HG03354 (cell line): ENCODE data around the gene CTDNEP1.

Experiments used
- ATAC-seq: cut with Tn5 transposase; IDR thresholded peaks from one replicate; pipeline ENCODE4 v1.9.1; 2021; ENCODE audit warnings: mild to moderate bottlenecking; ENCODE audit not compliant: unreplicated experiment, poor library complexity, severe bottlenecking

Gene CTDNEP1

DNA sequence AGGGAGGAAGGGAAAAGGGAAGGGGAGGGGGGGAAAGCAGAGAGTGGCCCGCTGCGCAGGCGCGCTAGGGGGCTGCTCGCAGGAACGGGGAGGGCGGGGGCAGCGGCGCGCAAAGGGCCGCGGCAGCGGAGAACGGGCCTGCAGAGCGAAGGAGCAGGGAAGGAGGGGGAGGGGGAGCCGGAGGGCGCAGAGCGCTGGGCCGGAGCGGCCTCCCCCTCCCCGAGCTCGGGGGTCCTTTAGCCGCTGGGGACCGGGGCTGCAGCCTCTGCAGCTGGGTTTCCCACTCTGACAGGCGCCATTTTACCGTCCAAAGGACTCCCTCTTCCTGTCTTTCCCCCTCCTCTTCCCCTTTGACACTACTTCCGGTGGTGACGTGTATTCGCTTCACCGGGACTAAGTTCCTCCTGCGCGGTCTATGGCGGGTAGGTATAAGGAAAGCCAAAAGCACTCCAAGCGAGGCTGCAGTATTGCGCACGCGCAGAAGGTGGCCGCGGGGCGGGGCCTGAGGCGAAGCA, at the start of gene CTDNEP1:
TSS of gene CTDNEP1 (minus strand) at position 74 of the 515 bp plus-strand sequence. CDS start 438 bp downstream, outside the sequence.
- ATAC-seq = peak; percentile 88

DNA sequence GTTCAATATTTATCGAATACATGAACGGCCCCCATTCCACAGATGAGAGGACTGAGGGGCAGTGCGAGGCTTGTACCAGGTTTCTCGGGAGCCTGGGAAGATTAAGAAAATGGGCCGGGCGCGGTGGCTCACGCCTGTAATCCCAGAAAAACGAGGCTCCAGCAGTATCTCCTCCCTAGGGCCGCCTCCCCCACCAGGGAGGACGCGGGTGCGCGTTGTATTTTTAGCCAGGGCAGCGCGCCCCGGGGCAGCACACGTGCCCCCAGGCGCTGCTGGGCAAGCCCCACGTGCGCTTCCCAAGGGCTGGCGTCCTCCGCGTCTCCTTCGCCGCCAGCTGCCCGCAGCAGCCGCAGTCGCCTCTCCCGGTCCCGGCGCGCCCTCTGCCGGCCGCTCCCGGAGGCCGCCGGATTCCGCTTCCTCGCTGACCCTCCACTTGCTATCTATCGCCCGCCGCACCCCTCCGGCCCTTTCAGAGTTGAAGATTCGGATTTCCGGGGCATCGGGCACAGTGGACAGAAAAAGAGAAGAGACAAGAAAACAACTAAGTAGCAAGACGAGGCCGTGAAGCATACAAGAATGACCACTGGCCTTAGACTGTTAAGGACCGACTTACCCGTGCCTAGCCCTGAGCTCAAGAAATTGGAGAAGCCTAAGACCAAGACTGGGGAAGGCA, 44.8 kb upstream of the CTDNEP1 start:
- no peak for ATAC-seq

DNA sequence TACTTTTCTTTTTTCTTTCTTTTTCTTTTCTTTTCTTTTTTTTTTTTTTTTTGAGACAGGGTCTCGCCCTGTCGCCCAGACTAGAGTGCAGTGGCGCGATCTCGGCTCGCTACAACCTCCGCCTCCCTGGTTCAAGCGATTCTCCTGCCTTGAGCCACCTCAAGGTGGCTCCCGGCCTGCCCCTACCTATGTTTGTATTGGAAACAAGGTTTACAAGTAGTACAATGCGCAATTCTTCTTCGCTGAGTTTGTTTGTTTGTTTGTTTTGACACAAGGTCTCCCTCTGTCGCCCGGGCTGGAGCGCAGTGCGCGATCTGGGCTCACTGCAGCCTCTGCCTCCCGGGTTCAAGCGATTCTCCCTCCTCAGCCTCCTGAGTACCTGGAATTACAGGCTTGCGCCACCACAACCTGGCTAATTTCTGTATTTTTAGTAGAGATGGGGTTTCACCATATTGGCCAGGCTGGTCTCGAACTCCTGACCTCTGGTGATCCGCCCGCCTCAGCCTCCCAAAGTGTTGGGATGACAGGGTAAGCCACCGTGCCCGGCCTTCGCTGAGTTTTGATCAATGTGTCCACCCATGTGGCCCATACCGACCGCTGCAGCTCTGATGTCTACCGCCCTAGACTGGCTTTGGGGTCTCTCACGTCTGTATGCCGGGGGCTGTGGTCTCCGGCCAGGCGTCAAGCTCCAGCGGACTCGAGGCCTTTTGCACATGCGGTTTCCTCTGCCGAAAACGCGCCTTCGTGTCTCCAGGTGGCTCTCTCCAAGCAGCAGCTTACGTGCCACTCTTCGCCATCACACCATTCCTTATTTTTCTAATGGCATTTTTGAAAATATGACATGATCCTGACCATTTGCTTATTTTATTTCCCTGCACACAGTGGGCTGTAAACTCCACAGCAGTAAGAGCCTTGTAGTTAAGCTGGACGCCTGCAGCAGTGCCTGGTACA, 44.0 kb upstream of the CTDNEP1 start:
- no peak for ATAC-seq

DNA sequence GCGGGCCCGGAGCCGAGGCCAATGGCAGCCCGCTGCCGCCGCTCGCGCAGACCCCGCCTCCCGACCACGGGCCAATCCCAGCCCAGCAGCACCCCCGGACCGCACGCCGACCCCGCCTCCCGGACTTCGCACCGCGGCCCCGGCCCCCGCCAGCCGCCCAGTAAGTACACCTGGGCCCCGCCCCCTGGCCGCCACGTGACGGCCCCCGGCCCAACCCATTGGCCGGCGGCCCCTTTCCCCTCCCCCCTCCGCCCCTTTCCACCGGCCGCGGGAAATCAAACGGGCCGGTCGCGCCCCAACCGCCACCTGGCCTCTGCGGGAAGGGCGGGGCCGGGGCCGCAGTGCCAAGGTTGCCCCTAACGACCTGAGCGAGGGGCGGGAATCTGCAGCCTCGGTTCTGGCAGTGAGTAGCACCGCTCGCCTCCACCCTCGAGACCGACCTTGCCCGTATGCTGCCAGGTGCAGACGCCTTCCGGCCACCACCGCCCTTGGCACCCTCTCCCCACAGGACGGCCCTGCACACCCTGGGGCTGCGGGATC, 43.1 kb upstream of the CTDNEP1 start, which contains the start of gene YBX2:
TSS of gene YBX2 (minus strand) at position 26 of the 540 bp plus-strand sequence. CDS start 139 bp downstream, outside the sequence.
- ATAC-seq = no peak

DNA sequence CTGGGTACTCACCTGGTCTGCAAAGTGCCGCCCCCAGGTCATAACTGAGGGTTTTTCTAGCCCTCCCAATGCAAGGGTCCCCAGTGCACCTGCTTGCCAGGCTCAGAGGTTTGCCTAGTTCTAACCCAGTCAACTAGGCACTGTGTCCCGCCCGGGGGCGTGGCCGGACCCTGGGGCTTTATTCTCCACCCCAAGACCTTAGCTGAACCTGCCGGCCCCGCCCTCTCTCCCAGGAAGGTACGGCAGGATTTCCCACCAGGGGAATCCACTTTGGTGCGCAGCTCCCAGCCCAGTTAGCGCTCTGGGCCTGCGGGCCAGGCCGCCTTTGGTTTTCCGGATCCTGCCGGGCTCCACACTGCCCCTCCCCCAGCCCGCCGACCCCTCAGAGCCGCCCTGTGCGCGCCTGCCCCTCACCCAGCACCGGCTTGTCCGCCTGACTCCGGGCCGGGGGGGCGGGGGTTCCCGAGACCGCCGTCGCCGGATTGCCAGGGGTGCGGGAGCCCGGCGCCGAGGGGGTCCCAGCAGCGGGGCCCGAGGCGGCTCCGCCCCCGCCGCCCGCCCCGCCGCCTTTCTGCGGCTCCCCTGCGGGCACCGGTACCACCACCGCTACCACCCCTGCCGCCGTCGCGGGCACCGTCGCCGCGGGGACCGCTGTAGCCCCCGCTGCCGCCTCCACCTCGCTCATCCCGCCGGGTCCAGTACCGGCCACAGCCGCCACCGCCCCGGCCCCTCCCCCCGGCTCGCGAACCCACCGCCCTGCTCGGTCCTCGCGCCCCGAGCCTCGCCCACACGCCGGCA, 42.5 kb upstream of the CTDNEP1 start:
- no peak for ATAC-seq

DNA sequence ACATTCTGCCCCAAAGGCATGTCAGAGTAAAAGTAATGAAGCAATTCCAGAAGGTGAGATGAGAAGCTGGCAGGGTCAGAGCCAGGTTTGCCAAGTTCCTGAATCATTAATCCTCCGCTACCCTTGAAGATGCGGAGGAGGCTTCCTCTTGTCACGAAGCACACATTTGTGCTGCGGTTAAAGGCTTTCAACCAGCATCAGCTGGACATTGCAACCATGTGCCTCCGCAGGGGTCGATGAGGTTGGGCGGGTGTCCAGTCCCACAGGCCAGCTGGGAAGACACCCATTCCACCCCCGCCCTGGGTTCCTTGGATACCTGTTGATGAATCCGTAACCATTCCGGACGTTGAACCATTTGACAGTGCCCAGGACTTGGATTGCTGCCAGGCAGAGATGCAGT, 41.6 kb upstream of the CTDNEP1 start:
- no peak for ATAC-seq

DNA sequence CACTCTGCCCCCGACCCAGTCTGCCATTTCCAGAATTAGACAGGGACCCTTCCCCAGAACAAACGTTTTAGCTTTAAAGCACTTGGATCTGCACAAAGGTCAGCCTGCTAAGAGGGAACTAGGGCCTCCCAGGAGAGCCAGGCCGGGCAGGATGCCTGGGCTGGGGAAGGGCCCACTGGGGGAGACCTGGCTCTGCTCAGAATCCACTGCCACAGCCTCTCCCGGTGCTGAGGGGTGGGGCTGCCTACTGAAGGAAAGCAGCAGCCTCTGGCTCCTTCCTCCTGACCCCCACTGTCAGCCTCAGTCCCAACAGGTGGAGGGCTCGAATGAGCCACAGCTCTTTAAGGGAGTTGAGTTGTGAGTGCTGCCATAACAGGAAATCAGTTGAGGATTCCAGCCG, 41.2 kb upstream of the CTDNEP1 start:
- no peak for ATAC-seq

DNA sequence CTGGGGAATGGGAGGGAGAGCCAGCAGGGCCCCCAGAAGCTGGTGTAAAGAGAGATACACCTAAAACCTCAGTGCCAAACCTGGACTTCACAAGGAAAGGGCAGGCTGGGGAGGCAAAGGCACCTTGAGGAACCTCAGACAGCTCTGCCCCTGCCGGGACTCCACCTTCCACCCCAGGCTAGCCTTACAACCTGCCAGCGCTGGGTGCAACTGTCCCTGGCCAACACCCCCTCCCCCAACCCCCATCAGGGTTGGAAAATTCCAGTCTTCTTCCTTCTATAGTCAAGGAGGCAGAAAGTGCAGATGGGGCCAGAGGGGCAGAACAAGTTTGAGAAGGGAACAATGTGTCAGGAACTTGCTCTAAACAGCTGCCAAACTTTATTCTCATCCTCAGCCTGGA, 40.7 kb upstream of the CTDNEP1 start:
- ATAC-seq = no peak

DNA sequence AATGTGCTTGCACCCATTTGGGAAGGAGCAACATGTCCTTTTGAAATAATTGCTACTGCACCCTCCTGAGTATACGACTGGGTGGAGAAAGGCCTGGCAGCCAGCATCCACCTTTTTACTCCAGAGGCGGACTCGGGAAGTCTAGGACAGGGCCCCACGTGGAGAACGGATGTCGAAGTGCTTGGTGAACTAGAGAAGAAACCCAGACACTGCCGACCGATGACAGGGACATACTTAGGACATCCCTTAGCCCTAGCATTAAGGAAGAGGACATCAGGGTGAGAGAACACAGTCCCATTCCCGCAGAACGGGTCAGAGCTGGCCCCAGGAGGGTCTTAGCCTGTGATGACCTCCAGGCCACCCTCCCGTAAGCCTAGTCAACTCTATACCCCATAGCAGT, 39.2 kb upstream of the CTDNEP1 start:
- no peak for ATAC-seq

DNA sequence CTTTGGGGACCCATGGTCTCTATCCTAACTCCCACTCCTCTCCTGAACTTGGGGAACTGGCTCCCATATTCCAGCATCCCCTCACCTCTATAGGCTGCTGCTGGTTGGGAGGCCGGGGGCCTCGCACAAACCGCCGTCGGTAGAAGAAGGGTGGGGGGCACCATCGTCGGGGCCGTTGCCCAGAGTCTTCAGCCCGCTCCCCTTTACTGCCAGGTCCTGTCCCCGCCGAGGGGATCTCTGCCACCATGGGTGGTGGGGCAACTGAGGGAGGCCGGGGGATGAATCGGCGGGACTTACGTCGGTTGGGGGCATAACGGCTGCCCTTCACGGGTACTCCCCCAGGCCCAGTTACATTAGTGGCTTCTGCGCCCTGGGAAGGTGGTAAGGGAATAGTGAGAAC, 38.6 kb upstream of the CTDNEP1 start:
- ATAC-seq = no peak

DNA sequence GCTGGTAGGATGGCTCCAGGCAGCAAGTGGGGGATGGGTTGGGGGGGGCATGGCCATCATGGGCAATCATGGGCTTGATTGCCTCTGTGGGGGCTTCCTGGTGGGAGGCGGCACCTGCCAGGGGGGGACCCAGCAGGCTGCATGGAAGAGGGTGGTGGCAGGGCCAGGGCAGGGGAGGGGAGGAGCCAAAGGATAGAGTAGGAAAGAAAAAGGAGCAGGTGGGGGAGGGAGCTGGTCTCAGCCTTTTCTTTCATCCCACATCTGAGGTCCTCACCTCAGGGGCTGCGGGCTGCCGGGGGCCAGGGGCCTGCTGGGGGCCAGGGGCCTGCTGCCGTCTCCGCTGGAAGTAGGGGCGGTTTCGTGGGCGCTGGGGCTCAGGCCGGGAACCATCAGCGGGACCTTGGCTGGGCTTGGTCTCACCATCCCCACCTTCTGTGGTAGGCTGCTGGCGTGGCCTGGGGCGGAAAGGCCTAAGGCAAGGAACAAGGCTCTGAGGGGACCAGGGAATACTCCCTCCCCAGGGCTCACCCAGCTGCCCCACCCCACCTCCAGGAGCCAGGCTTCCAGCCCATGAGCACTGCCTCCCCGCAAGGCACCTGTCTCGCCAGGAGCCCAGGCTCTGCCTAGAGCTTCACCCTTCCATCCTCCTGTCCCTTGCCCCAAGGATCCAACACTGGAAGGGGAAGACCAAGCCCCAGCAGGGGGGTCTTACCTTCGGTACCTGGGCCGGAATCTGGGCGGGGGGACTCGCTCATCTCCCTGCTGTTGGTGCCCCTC, 37.9 kb upstream of the CTDNEP1 start:
- ATAC-seq = no peak

DNA sequence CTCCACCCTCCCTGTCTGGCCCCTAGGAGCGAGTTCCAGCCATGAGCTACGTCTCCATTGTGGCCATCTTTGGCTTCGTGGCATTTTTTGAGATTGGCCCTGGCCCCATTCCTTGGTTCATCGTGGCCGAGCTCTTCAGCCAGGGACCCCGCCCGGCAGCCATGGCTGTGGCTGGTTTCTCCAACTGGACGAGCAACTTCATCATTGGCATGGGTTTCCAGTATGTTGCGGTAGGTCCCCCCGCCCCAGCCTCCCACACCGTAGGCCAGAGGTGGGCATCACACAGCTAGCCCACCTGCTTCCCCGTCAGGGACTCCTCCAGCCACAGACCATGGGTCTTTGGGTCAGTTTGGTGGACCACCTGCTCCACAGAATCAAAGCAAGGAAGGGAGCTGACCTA, 34.1 kb upstream of the CTDNEP1 start:
- ATAC-seq = no peak

DNA sequence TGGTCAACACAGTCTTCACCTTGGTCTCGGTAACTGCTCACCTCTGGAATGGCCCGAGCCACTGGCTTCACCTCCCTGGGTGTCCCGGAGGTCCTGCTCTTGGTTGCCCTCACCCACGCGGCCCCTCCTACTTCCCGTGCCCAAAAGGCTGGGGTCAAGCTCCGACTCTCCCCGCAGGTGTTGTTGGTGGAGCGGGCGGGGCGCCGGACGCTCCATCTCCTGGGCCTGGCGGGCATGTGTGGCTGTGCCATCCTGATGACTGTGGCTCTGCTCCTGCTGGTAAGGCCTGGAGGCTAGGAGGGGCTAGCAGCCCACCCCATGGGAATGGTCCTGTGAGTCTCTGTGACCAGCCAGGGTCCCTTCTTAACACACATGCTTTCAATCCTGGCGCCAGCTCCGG, 33.4 kb upstream of the CTDNEP1 start:
- ATAC-seq = no peak

DNA sequence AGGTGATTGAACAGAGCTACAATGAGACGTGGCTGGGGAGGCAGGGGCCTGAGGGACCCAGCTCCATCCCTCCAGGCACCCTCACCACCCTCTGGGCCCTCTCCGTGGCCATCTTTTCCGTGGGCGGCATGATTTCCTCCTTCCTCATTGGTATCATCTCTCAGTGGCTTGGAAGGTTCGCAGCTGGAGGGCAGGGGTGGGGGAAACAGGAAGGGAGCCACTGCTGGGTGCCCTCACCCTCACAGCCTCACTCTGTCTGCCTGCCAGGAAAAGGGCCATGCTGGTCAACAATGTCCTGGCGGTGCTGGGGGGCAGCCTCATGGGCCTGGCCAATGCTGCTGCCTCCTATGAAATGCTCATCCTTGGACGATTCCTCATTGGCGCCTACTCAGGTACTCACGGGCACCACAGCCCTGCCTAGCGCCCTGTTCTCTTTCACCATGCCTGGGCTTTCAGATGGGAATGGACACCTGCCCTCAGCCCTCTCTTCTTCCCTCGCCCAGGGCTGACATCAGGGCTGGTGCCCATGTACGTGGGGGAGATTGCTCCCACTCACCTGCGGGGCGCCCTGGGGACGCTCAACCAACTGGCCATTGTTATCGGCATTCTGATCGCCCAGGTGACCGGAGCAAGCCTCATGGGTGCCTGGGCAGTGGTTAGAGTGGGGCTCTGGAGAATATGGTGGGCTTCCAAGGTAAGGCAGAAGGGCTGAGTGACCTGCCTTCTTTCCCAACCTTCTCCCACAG, 32.1 kb upstream of the CTDNEP1 start:
- no peak for ATAC-seq

DNA sequence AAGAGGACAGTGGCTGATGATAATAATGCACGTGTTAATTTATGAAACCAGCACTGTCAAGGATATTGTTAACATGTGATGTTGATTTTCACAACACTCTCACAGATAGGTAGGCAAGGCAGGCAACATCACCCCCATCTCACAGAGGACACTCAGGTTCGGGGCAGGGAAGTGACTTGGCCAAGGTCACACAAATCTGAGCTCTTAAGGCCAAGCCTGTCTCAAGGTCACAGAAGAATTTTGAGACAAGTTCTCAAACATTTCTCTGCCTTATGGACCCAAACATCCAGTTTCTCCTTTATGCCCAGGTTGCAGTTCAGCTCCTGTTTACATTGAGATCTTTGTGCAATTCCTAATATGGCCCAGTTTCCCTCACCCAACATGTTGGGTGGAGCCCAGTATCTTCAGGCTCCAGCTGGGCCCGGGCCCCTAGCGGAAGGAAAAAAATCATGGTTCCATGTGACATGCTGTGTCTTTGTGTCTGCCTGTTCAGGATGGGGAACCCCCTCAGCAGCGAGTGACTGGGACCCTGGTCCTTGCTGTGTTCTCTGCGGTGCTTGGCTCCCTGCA, 31.3 kb upstream of the CTDNEP1 start:
- no peak for ATAC-seq

DNA sequence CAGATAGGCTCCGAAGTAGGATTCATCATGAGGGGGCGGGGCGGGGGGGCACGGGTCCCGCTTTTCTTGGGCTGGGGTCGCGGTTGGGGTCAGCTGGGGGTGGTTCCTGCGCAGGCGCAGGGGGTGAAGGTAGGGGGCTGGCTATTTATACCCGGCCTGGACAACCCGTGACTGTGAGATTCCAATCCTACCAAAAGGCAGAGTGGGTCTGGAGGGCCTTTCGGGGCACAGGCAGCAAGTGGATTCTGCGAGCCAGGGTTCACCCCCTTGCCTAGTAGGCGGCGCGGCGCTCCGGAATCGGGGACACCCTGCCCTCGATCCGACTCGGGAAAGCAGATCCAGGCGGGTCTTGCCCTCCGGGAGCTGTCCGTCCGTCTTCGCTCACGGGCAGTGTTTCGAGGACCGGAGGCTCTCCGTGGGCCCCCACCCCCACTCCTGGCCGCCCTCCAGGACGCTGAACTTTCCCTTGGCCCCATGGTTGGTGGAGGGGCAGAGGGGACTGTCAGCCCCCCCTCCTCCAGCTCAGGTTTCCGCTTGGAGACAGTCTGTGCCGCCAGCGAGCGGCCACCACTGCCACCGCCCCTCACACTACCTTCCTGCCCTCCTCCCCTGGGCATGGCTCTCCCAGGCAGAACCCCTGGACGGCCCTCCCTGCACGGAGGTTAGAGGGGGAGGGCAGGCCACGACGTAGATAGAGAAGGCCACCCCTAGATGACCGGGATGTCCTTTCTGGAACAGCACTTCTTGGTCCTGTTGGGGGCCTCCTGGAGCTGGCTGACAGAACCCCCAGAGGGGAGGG, 30.6 kb upstream of the CTDNEP1 start:
- ATAC-seq = no peak
